Measurements from ENCODE around the gene MAGEF1. TPM values are rescaled to one million over a fixed set of nuclear protein-coding genes. Genes with fewer than 3 reads are reported as not detected.

The MAGEF1 gene
- total and polyA plus RNA-seq, 2 of the 13 experiments (the other 11 are each of a cell fraction or from before 2014, with no cell fraction given) = 26.0 to 62.4 TPM

GRCh38 chr3:184750349-184751083 is 38.7 kb upstream of the MAGEF1 start:
- Histone ChIP-seq H3K79me2 (ENCODE audit: insufficient read depth, low read length) (no peaks in the 10 kb centered on the region), H3K9ac (ENCODE audit: insufficient read depth, low read depth, low read length) (no peak overlapping the region), H3K4me1 (ENCODE audit: insufficient read depth, low read length) (no peaks in the 10 kb centered on the region), H4K20me1 (ENCODE audit: insufficient read depth, low read length) (no peaks in the 10 kb centered on the region), H3K27me3 (ENCODE audit: control insufficient read depth in 1 of 2, insufficient read depth in 2 of 2, low read length in 2 of 2) (peaks cover 1 to 30% of the 10 kb centered on the region in 2 experiments), H3K4me3 (replicated peaks in 1 of 3; ENCODE audit: insufficient read depth in 1 of 3, low read depth in 2 of 3, low read length in 3 of 3) (no peak overlapping the region), H3K27ac (ENCODE audit: extremely low read length, insufficient read depth, low read length) (no peak overlapping the region), H2AFZ (ENCODE audit: low read length) (no peak overlapping the region), H3K4me2 (ENCODE audit: low read depth, low read length) (no peak overlapping the region), H3K36me3 (replicated peaks in 1 of 2; ENCODE audit: control insufficient read depth in 1 of 2, insufficient read depth in 2 of 2, low read length in 2 of 2) (no peaks in the 10 kb centered on the region), H3K9me3 (ENCODE audit: low read length) (no peaks in the 10 kb centered on the region)
- in situ Hi-C loops (cut with HindIII; ENCODE audit: extremely low pct_ligation_motif_present, low pct_unique_long_range_greater_than_20kb) = no loop called here
- WGBS (ENCODE audit: low lambda C conversion rate) = 31% methylated on average over 11 of the region's 18 CpGs
- BruUV-seq (replicated peaks) = no TSS peak
- DNase-seq (ENCODE audit: low spot score) (no peak), FAIRE-seq (no peak), ATAC-seq (no peak)
- intact Hi-C loops (cut with micrococcal nuclease; ENCODE audit: unreplicated experiment) = no loop called here
- ChIA-PET POLR2A (no interaction called here), CTCF (ENCODE audit: low intra/inter-chr PET ratio, low total read pairs) (no interaction called here)
- TF ChIP-seq THRA (CRISPR knock-in tag; IDR thresholded peaks at IDR 0.05; ENCODE audit: borderline replicate concordance) (no peak), BRD4 (CRISPR knock-in tag; IDR thresholded peaks at IDR 0.05) (no peak), ZNF296 (CRISPR knock-in tag; conservative IDR thresholded peaks at IDR 0.05) (no peak), NFATC3 (CRISPR knock-in tag; IDR thresholded peaks at IDR 0.05) (no peak), HOXA7 (CRISPR knock-in tag; IDR thresholded peaks at IDR 0.05) (no peak), SP5 (CRISPR knock-in tag; IDR thresholded peaks at IDR 0.05; ENCODE audit: borderline replicate concordance, low read depth) (no peak), ZNF503 (CRISPR knock-in tag; IDR thresholded peaks at IDR 0.05) (no peak), ZNF274 (CRISPR knock-in tag; IDR thresholded peaks at IDR 0.05) (no peak), ZNF790 (CRISPR knock-in tag; IDR thresholded peaks at IDR 0.05; ENCODE audit: borderline replicate concordance) (no peak), PLRG1 (conservative IDR thresholded peaks at IDR 0.05) (no peak), NFRKB (IDR thresholded peaks at IDR 0.05) (no peak), ZNF501 (CRISPR knock-in tag; IDR thresholded peaks at IDR 0.05) (no peak), ZNF570 (CRISPR knock-in tag; IDR thresholded peaks at IDR 0.05; ENCODE audit: borderline replicate concordance) (no peak)
- TF ChIP-seq, protein P1, sequence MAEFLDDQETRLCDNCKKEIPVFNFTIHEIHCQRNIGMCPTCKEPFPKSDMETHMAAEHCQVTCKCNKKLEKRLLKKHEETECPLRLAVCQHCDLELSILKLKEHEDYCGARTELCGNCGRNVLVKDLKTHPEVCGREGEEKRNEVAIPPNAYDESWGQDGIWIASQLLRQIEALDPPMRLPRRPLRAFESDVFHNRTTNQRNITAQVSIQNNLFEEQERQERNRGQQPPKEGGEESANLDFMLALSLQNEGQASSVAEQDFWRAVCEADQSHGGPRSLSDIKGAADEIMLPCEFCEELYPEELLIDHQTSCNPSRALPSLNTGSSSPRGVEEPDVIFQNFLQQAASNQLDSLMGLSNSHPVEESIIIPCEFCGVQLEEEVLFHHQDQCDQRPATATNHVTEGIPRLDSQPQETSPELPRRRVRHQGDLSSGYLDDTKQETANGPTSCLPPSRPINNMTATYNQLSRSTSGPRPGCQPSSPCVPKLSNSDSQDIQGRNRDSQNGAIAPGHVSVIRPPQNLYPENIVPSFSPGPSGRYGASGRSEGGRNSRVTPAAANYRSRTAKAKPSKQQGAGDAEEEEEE (CRISPR knock-in tag; IDR thresholded peaks at IDR 0.05; ENCODE audit: borderline replicate concordance) = no peak
- TF ChIP-seq, protein P2, sequence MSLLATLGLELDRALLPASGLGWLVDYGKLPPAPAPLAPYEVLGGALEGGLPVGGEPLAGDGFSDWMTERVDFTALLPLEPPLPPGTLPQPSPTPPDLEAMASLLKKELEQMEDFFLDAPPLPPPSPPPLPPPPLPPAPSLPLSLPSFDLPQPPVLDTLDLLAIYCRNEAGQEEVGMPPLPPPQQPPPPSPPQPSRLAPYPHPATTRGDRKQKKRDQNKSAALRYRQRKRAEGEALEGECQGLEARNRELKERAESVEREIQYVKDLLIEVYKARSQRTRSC (CRISPR knock-in tag; IDR thresholded peaks at IDR 0.05; ENCODE audit: low read depth) = no peak
- TF ChIP-seq, protein P3, sequence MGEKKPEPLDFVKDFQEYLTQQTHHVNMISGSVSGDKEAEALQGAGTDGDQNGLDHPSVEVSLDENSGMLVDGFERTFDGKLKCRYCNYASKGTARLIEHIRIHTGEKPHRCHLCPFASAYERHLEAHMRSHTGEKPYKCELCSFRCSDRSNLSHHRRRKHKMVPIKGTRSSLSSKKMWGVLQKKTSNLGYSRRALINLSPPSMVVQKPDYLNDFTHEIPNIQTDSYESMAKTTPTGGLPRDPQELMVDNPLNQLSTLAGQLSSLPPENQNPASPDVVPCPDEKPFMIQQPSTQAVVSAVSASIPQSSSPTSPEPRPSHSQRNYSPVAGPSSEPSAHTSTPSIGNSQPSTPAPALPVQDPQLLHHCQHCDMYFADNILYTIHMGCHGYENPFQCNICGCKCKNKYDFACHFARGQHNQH (CRISPR knock-in tag; IDR thresholded peaks at IDR 0.05) = no peak
